ENCODE results near the gene KCNC3.

DNA sequence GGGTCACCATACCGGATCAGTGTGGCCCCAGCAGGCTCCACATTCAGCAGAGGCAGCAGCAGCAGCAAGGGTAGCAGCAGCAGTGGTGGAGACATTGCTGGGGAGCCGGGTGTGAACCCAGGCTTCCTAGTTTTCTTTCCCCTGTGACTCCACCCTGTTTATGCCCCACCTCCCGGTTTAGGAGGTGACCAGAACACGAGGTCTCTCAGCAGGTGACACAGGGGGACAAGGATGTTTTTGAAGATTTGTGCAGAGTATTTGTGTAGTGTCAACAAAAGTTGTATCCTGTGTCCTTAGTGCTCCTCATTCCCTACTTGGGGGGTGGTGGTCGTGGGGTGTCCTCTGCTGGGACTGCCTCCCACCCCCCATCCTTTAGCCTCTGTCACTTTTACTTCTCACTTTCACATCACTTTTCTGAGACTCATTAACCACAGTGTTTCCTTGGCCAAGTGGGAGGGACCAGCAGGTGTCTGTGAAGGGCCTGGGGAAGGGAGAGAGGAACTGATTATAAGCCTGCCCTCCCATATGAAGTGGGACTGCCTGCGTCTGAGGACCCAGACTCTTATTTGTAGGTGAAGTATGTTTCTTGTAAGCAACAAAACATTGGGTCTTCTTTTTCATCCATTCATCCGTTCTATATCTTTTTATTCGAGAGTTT lies 15.6 kb upstream of the KCNC3 start:
- no peak for TF ChIP-seq CTCF (conservative IDR thresholded peaks at IDR 0.05)
- no peak for TF ChIP-seq ZFX (IDR thresholded peaks at IDR 0.05)
